Liver (tissue), 3 donors: Measurements from ENCODE around the gene C3.

Experiments used
- ATF3 ChIP-seq: IDR thresholded peaks from 2 replicates; pipeline ENCODE4 v1.6.1; 2016; ENCODE audit warnings: antibody characterized with exemption
- CTCF ChIP-seq: fragments of 150-350 bp; IDR thresholded peaks from 2 replicates; pipeline ENCODE4 v1.5.1; 2017; ENCODE audit warnings: improper control_type of control experiment, low read depth, low read length; ENCODE audit not compliant: missing input control
- EGR1 ChIP-seq, 2 donors: IDR thresholded peaks; 2 replicates each; pipeline ENCODE4 v1.6.1; 2016 to 2018; ENCODE audit warnings: antibody characterized with exemption in 2 of 2, low read depth in 2 of 2
- FOXA1 ChIP-seq: IDR thresholded peaks from 2 replicates; pipeline ENCODE4 v1.6.1; 2016; ENCODE audit warnings: antibody characterized with exemption
- JUND ChIP-seq, 2 donors: IDR thresholded peaks; 2 replicates each; pipeline ENCODE4 v1.6.1; 2016; ENCODE audit warnings: antibody characterized with exemption in 2 of 2
- NR2F2 ChIP-seq: IDR thresholded peaks from 2 replicates; pipeline ENCODE4 v1.6.1; 2016; ENCODE audit warnings: antibody characterized with exemption
- RAD21 ChIP-seq, 2 donors: IDR thresholded peaks; 2 replicates each; pipeline ENCODE4 v1.6.1; 2016; ENCODE audit warnings: antibody characterized with exemption in 2 of 2, mild to moderate bottlenecking in 2 of 2
- REST ChIP-seq: IDR thresholded peaks from 2 replicates; pipeline ENCODE4 v1.6.1; 2016; ENCODE audit warnings: antibody characterized with exemption, mild to moderate bottlenecking
- RXRA ChIP-seq, 2 donors: IDR thresholded peaks; 2 replicates each; pipeline ENCODE4 v1.6.1; 2017 to 2018; ENCODE audit warnings: antibody characterized with exemption in 2 of 2, mild to moderate bottlenecking in 1 of 2
- TAF1 ChIP-seq: conservative IDR thresholded peaks from 2 replicates; pipeline ENCODE4 v1.6.1; 2016; ENCODE audit warnings: antibody characterized with exemption, mild to moderate bottlenecking
- YY1 ChIP-seq: IDR thresholded peaks from 2 replicates; pipeline ENCODE4 v1.6.1; 2016; ENCODE audit warnings: antibody characterized with exemption, mild to moderate bottlenecking
- TF ChIP-seq, protein P1 (sequence below): IDR thresholded peaks from 2 replicates; pipeline ENCODE4 v1.6.1; 2016; ENCODE audit warnings: antibody characterized with exemption
- donor health status: healthy.
- donor health status: healthy.

DNA sequence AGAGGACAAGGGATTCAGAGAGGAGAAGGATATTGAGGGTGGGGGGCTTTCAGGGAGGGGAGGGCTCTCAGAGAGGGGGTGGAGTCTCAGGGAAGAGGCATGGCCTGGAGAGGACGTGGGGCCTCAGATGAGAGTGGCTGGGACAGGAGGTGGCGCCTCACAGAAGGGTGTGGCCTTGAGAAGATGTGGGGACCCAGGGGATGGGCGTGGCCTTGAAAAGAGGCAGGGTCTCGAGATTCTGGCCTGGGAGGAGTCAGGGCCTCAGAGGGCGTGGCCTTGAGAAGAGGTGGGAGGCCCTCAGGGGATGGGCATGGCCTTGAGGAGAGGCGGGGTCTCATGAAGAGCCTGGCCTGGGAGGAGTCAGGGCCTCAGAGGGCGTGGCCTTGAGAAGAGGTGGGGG is 26.8 kb downstream of the C3 start:
- TF ChIP-seq CTCF = no peak
- TF ChIP-seq NR2F2 = no peak
- TF ChIP-seq ATF3 = no peak
- no peak for TF ChIP-seq FOXA1
- no peak for TF ChIP-seq REST
- TF ChIP-seq, protein P1, sequence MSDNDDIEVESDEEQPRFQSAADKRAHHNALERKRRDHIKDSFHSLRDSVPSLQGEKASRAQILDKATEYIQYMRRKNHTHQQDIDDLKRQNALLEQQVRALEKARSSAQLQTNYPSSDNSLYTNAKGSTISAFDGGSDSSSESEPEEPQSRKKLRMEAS = no peak
- TF ChIP-seq RAD21 (IDR thresholded peaks at IDR 0.05) = no peak
- no peak for TF ChIP-seq YY1
- TF ChIP-seq TAF1 = no peak
- TF ChIP-seq JUND (IDR thresholded peaks at IDR 0.05) = no peak
- TF ChIP-seq RXRA (IDR thresholded peaks at IDR 0.05) = no peak
- no peak for TF ChIP-seq EGR1 (IDR thresholded peaks at IDR 0.05; ENCODE audit: low read depth in 2 of 2)
